Stimulated activated CD8-positive, alpha-beta memory T cell treated with anti-CD3 and anti-CD28 coated beads, Interleukin-4, amount 100 ng/mL, for 4 hours (primary cell): Measurements from ENCODE around the gene TRIM39.

ENCODE experiments used
- DNase-seq, 2 donors: peaks; one replicate each; pipeline ENCODE4 v3.0.0-alpha.2; 2020; ENCODE audit warnings: low read depth in 2 of 2, low spot score in 1 of 2

TRIM39 gene

GRCh38 chr6:30327232-30327746 is 562 bp downstream of the TRIM39 start:
- no peak for DNase-seq

- no peak for DNase-seq
Observed at GRCh38 chr6:30328397-30328796, 1.7 kb downstream of the TRIM39 start.

- DNase-seq = no peak
Observed at GRCh38 chr6:30329331-30329730, 2.6 kb downstream of the TRIM39 start.

GRCh38 chr6:30331981-30332380 is 5.3 kb downstream of the TRIM39 start:
- DNase-seq = no peak

- no peak for DNase-seq
Observed at GRCh38 chr6:30334075-30334783, 7.5 kb downstream of the TRIM39 start.

GRCh38 chr6:30340589-30341054 is 13.9 kb downstream of the TRIM39 start:
- DNase-seq = no peak

GRCh38 chr6:30341218-30341617 is 14.5 kb downstream of the TRIM39 start:
- DNase-seq = no peak

- DNase-seq = no peak
Observed at GRCh38 chr6:30341728-30342127, 15.0 kb downstream of the TRIM39 start.

GRCh38 chr6:30344191-30344867 is 17.6 kb downstream of the TRIM39 start:
- DNase-seq = no peak

GRCh38 chr6:30344868-30345671 is 18.3 kb downstream of the TRIM39 start, which contains the start of gene RPP21:
RPP21 (plus strand) TSS chr6:30345156; CDS start chr6:30345172, 16 bp downstream.
- peak; percentile 65 to 77 for DNase-seq

GRCh38 chr6:30345852-30346251 is 19.1 kb downstream of the TRIM39 start:
- DNase-seq = no peak

- no peak for DNase-seq
Observed at GRCh38 chr6:30348957-30349356, 22.2 kb downstream of the TRIM39 start.

- no peak for DNase-seq
Observed at GRCh38 chr6:30349421-30350177, 22.9 kb downstream of the TRIM39 start.

GRCh38 chr6:30350524-30350923 is 23.8 kb downstream of the TRIM39 start:
- DNase-seq = no peak

GRCh38 chr6:30352550-30352949 is 25.8 kb downstream of the TRIM39 start:
- no peak for DNase-seq

- DNase-seq = no peak
Observed at GRCh38 chr6:30355281-30355680, 28.6 kb downstream of the TRIM39 start.

GRCh38 chr6:30356536-30356935 is 29.8 kb downstream of the TRIM39 start:
- DNase-seq = no peak

- DNase-seq = peak in 1 of 2 donors; percentile 13
Observed at GRCh38 chr6:30357678-30358540, 31.2 kb downstream of the TRIM39 start.

- no peak for DNase-seq
Observed at GRCh38 chr6:30359276-30359675, 32.5 kb downstream of the TRIM39 start.

GRCh38 chr6:30360139-30360538 is 33.4 kb downstream of the TRIM39 start:
- DNase-seq = no peak
